ENCODE results near the gene OSBPL6.

The OSBPL6 gene

GRCh38 chr2:178285287-178285615, 90.9 kb downstream of the OSBPL6 start:
- H4K91ac ChIP-seq (ENCODE audit: low read length): no peak overlapping the region
- H2AK5ac ChIP-seq (ENCODE audit: low read length, severe bottlenecking): no peak overlapping the region
- 86% methylated on average over 1 of the region's 1 CpG for WGBS

DNA sequence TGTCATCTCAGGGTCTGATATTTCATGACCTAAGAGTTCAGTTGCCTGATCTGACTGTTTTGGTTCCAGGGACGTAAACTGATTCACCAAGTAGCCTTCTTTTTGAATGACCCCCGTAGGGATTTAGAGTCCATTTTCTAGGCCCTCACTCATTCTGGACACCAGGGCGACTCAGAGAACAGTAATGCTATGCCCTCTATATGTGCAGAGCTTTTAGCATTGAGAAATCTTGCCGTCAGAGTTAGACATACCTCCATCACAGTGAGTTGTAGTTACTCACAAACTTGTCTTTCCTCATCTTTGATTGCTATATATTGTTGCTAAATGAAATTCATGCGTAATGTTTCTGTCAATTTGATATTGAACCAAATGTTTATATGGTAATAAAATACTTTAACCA, 92.3 kb downstream of the OSBPL6 start:
- Histone ChIP-seq H2BK120ac (ENCODE audit: low read depth, low read length) (no peak overlapping the region), H3K27me3 (ENCODE audit: control insufficient read depth in 1 of 2, insufficient read depth in 1 of 2, low read length in 2 of 2) (no peaks in the 10 kb centered on the region), H2AFZ (ENCODE audit: low read depth, low read length) (no peak overlapping the region), H3K4me2 (ENCODE audit: low read length, poor library complexity, severe bottlenecking) (no peak overlapping the region), H4K8ac (ENCODE audit: low read length) (no peak overlapping the region), H2BK5ac (ENCODE audit: low read depth, low read length, poor library complexity, severe bottlenecking) (no peak overlapping the region), H3K18ac (ENCODE audit: low read depth in 1 of 2, low read length in 2 of 2) (no peak overlapping the region), H3K27ac (ENCODE audit: low read length, poor library complexity, severe bottlenecking) (no peak overlapping the region), H4K91ac (ENCODE audit: low read length) (no peak overlapping the region), H3K9me3 (ENCODE audit: control insufficient read depth, low read length) (no peaks in the 10 kb centered on the region), H3K4ac (ENCODE audit: low read depth in 1 of 2, low read length in 2 of 2) (no peak overlapping the region), H3K36me3 (ENCODE audit: control insufficient read depth in 1 of 2, insufficient read depth in 2 of 2, low read depth in 1 of 2, low read length in 2 of 2) (no peaks in the 10 kb centered on the region), H2AK5ac (ENCODE audit: low read length, severe bottlenecking) (no peak overlapping the region), H3K23ac (ENCODE audit: low read length in 2 of 2) (no peak overlapping the region), H3K9ac (ENCODE audit: low read length) (no peak overlapping the region), H3K4me3 (ENCODE audit: insufficient read depth in 1 of 2, low read depth in 1 of 2, low read length in 2 of 2) (no peak overlapping the region), H3K79me1 (replicated peaks; ENCODE audit: low read length, poor library complexity, severe bottlenecking) (peaks cover 2% of the 10 kb centered on the region), H3K4me1 (ENCODE audit: control insufficient read depth, insufficient read depth, low read depth, low read length) (no peaks in the 10 kb centered on the region), H2BK15ac (ENCODE audit: low read depth, poor library complexity, severe bottlenecking) (no peak overlapping the region), H2BK12ac (ENCODE audit: low read length in 2 of 2) (no peak overlapping the region), H3K14ac (ENCODE audit: low read length in 2 of 2) (no peak overlapping the region)
- WGBS: 93% methylated on average over 4 of the region's 5 CpGs
- no peak for DNase-seq

More at GRCh38 chr2:178285287-178285615, 90.9 kb downstream of the OSBPL6 start:
- Histone ChIP-seq H2BK12ac (ENCODE audit: low read length in 2 of 2) (no peak overlapping the region), H3K9ac (ENCODE audit: low read length) (no peak overlapping the region), H3K36me3 (ENCODE audit: control insufficient read depth in 1 of 2, insufficient read depth in 2 of 2, low read depth in 1 of 2, low read length in 2 of 2) (no peaks in the 10 kb centered on the region), H3K79me1 (replicated peaks; ENCODE audit: low read length, poor library complexity, severe bottlenecking) (peaks cover 2% of the 10 kb centered on the region), H3K4me1 (ENCODE audit: control insufficient read depth, insufficient read depth, low read depth, low read length) (no peaks in the 10 kb centered on the region), H3K4me3 (ENCODE audit: insufficient read depth in 1 of 2, low read depth in 1 of 2, low read length in 2 of 2) (no peak overlapping the region), H3K27me3 (ENCODE audit: control insufficient read depth in 1 of 2, insufficient read depth in 1 of 2, low read length in 2 of 2) (no peaks in the 10 kb centered on the region), H3K23ac (ENCODE audit: low read length in 2 of 2) (no peak overlapping the region), H3K4ac (ENCODE audit: low read depth in 1 of 2, low read length in 2 of 2) (no peak overlapping the region), H3K9me3 (ENCODE audit: control insufficient read depth, low read length) (no peaks in the 10 kb centered on the region), H3K4me2 (ENCODE audit: low read length, poor library complexity, severe bottlenecking) (no peak overlapping the region), H2AFZ (ENCODE audit: low read depth, low read length) (no peak overlapping the region), H2BK5ac (ENCODE audit: low read depth, low read length, poor library complexity, severe bottlenecking) (no peak overlapping the region), H2BK120ac (ENCODE audit: low read depth, low read length) (no peak overlapping the region), H3K27ac (ENCODE audit: low read length, poor library complexity, severe bottlenecking) (no peak overlapping the region), H3K18ac (ENCODE audit: low read depth in 1 of 2, low read length in 2 of 2) (no peak overlapping the region), H4K8ac (ENCODE audit: low read length) (no peak overlapping the region), H2BK15ac (ENCODE audit: low read depth, poor library complexity, severe bottlenecking) (no peak overlapping the region), H3K14ac (ENCODE audit: low read length in 2 of 2) (no peak overlapping the region)
- no peak for DNase-seq

DNA sequence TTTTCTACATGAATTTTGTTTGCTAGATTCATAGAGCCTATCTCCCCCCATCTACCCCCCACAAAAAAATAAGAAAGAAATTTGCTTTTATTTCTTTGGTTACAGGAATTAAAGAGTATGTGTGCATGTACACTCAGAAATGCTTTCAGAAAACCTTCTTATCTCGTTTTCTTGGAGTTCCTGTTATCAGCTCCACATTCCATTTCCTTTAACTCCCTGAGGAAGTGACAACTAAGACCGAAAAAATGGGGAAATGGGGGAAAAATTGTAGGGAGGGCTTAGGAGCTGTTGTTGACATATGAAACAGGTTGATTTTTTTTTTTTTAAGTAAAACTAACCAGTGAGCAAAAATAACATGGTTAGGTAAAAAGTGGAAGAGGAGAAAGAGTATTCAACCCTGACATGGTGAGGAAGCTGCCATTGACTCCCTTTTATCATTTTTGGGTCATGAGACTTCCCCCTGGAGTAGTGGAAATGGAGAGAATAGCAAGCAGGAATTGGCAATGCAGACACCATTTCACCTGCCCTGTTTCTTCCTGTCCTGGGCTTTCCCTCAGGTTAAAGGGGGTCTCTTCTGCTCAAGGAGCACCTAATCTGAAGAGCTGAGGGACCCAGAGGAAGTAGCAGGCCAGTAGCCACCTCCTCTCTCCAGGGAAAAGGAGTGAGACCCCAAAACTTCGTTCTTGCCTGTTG, 93.5 kb downstream of the OSBPL6 start:
- no peak overlapping the region for H2BK120ac ChIP-seq (ENCODE audit: low read depth, low read length)
- no peaks in the 10 kb centered on the region for H3K36me3 ChIP-seq (ENCODE audit: control insufficient read depth in 1 of 2, insufficient read depth in 2 of 2, low read depth in 1 of 2, low read length in 2 of 2)
- H4K91ac ChIP-seq (ENCODE audit: low read length): no peak overlapping the region
- no peak overlapping the region for H3K14ac ChIP-seq (ENCODE audit: low read length in 2 of 2)
- H3K9me3 ChIP-seq (ENCODE audit: control insufficient read depth, low read length): no peaks in the 10 kb centered on the region
- no peak overlapping the region for H2BK15ac ChIP-seq (ENCODE audit: low read depth, poor library complexity, severe bottlenecking)
- H3K4me3 ChIP-seq (ENCODE audit: insufficient read depth in 1 of 2, low read depth in 1 of 2, low read length in 2 of 2): no peak overlapping the region
- no peak for DNase-seq
- H3K79me1 ChIP-seq (replicated peaks; ENCODE audit: low read length, poor library complexity, severe bottlenecking): peaks cover 2% of the 10 kb centered on the region
- H2BK12ac ChIP-seq (ENCODE audit: low read length in 2 of 2): peak overlapping the region in 1 of 2 experiments; percentile 10
- H3K9ac ChIP-seq (ENCODE audit: low read length): no peak overlapping the region
- no peak overlapping the region for H3K4ac ChIP-seq (ENCODE audit: low read depth in 1 of 2, low read length in 2 of 2)
- H4K8ac ChIP-seq (ENCODE audit: low read length): no peak overlapping the region
- 84% methylated on average over 2 of the region's 3 CpGs for WGBS
- no peak overlapping the region for H3K18ac ChIP-seq (ENCODE audit: low read depth in 1 of 2, low read length in 2 of 2)
- no peak overlapping the region for H3K27ac ChIP-seq (ENCODE audit: low read length, poor library complexity, severe bottlenecking)
- H3K4me2 ChIP-seq (ENCODE audit: low read length, poor library complexity, severe bottlenecking): no peak overlapping the region
- H3K23ac ChIP-seq (ENCODE audit: low read length in 2 of 2): no peak overlapping the region
- H2BK5ac ChIP-seq (ENCODE audit: low read depth, low read length, poor library complexity, severe bottlenecking): no peak overlapping the region
- no peaks in the 10 kb centered on the region for H3K27me3 ChIP-seq (ENCODE audit: control insufficient read depth in 1 of 2, insufficient read depth in 1 of 2, low read length in 2 of 2)
- no peak overlapping the region for H2AFZ ChIP-seq (ENCODE audit: low read depth, low read length)
- no peaks in the 10 kb centered on the region for H3K4me1 ChIP-seq (ENCODE audit: control insufficient read depth, insufficient read depth, low read depth, low read length)
- no peak overlapping the region for H2AK5ac ChIP-seq (ENCODE audit: low read length, severe bottlenecking)

GRCh38 chr2:178291703-178292102, 97.4 kb downstream of the OSBPL6 start:
- H2BK15ac ChIP-seq (ENCODE audit: low read depth, poor library complexity, severe bottlenecking): no peak overlapping the region

More at GRCh38 chr2:178291703-178292102, 97.4 kb downstream of the OSBPL6 start:
- Histone ChIP-seq H3K23ac (ENCODE audit: low read length in 2 of 2) (no peak overlapping the region), H4K91ac (ENCODE audit: low read length) (no peak overlapping the region), H3K36me3 (ENCODE audit: control insufficient read depth in 1 of 2, insufficient read depth in 2 of 2, low read depth in 1 of 2, low read length in 2 of 2) (no peaks in the 10 kb centered on the region), H2BK12ac (ENCODE audit: low read length in 2 of 2) (no peak overlapping the region), H3K9me3 (ENCODE audit: control insufficient read depth, low read length) (no peaks in the 10 kb centered on the region), H3K4me1 (ENCODE audit: control insufficient read depth, insufficient read depth, low read depth, low read length) (no peaks in the 10 kb centered on the region), H3K9ac (ENCODE audit: low read length) (no peak overlapping the region), H3K18ac (ENCODE audit: low read depth in 1 of 2, low read length in 2 of 2) (no peak overlapping the region), H2BK5ac (ENCODE audit: low read depth, low read length, poor library complexity, severe bottlenecking) (no peak overlapping the region), H3K79me1 (replicated peaks; ENCODE audit: low read length, poor library complexity, severe bottlenecking) (no peaks in the 10 kb centered on the region), H3K27ac (ENCODE audit: low read length, poor library complexity, severe bottlenecking) (no peak overlapping the region), H4K8ac (ENCODE audit: low read length) (no peak overlapping the region), H3K4ac (ENCODE audit: low read depth in 1 of 2, low read length in 2 of 2) (no peak overlapping the region), H3K14ac (ENCODE audit: low read length in 2 of 2) (no peak overlapping the region), H3K4me3 (ENCODE audit: insufficient read depth in 1 of 2, low read depth in 1 of 2, low read length in 2 of 2) (no peak overlapping the region), H2AFZ (ENCODE audit: low read depth, low read length) (no peak overlapping the region), H2AK5ac (ENCODE audit: low read length, severe bottlenecking) (no peak overlapping the region), H2BK120ac (ENCODE audit: low read depth, low read length) (no peak overlapping the region), H3K27me3 (ENCODE audit: control insufficient read depth in 1 of 2, insufficient read depth in 1 of 2, low read length in 2 of 2) (no peaks in the 10 kb centered on the region), H3K4me2 (ENCODE audit: low read length, poor library complexity, severe bottlenecking) (no peak overlapping the region)
- no peak for DNase-seq

Data from mesenchymal stem cell (in vitro differentiated cells and primary cell).